CD14-positive monocyte (primary cell): ENCODE results near the gene B3GNT9. TPM values are rescaled to one million over a fixed set of nuclear protein-coding genes. Genes with fewer than 3 reads are reported as not detected.

Source experiments
- DNase-seq, 3 donors: peaks; one replicate each; pipeline ENCODE4 v3.0.0-alpha.2; 2011 to 2022
- H2AFZ ChIP-seq: 2 replicates; pipeline ENCODE4 v1.6.0; 2012; ENCODE audit warnings: mild to moderate bottlenecking, low read depth, low read length, inconsistent platforms; ENCODE audit not compliant: insufficient read depth, poor library complexity, severe bottlenecking
- H3K27ac ChIP-seq, 2 donors: 1 replicate in 1 of 2; 2 replicates in 1 of 2; pipeline ENCODE4 v1.5.1; 2012 to 2013; ENCODE audit warnings: low read length in 2 of 2, control low read depth in 1 of 2, inconsistent platforms in 1 of 2, low read depth in 1 of 2, mild to moderate bottlenecking in 1 of 2
- H3K27me3 ChIP-seq, 2 donors: one replicate each; pipeline versions ENCODE4 v1.6.0 to v1.6.1; 2011 to 2013; ENCODE audit warnings: low read length in 2 of 2; ENCODE audit not compliant: control insufficient read depth in 2 of 2, insufficient read depth in 2 of 2
- H3K36me3 ChIP-seq, 2 donors: replicated peaks in 1 of 2; 1 replicate in 1 of 2; 2 replicates in 1 of 2; pipeline versions ENCODE4 v1.5.1 to v1.6.1; 2012 to 2013; ENCODE audit warnings: low read length in 2 of 2, control low read depth in 1 of 2, inconsistent platforms in 1 of 2, mild to moderate bottlenecking in 1 of 2; ENCODE audit not compliant: insufficient read depth in 2 of 2, control insufficient read depth in 1 of 2
- H3K4me1 ChIP-seq, 2 donors: 1 replicate in 1 of 2; 2 replicates in 1 of 2; pipeline versions ENCODE4 v1.5.1 to v1.6.1; 2012 to 2013; ENCODE audit warnings: low read length in 2 of 2, control low read depth in 1 of 2, inconsistent platforms in 1 of 2, mild to moderate bottlenecking in 1 of 2, moderate library complexity in 1 of 2; ENCODE audit not compliant: insufficient read depth in 2 of 2, control insufficient read depth in 1 of 2
- H3K4me2 ChIP-seq: replicated peaks from 2 replicates; pipeline ENCODE3; 2012; ENCODE audit warnings: low read length, moderate library complexity, mild to moderate bottlenecking; ENCODE audit not compliant: poor library complexity, severe bottlenecking; ENCODE audit errors: extremely low read depth
- H3K4me3 ChIP-seq, 3 experiments: fragments of 200-600 bp in 1 of 3; sonication (generic) in 1 of 3; replicated peaks in 1 of 3; 1 replicate in 2 of 3; 2 replicates in 1 of 3; pipeline ENCODE4 v1.5.1; 2011 to 2013; ENCODE audit warnings: low read length in 3 of 3, mild to moderate bottlenecking in 3 of 3, control low read depth in 2 of 3, low read depth in 2 of 3, inconsistent platforms in 1 of 3, moderate library complexity in 1 of 3
- H3K79me2 ChIP-seq: 2 replicates; pipeline ENCODE4 v1.6.0; 2012; ENCODE audit warnings: mild to moderate bottlenecking, control low read depth, inconsistent platforms, low read length, moderate library complexity; ENCODE audit not compliant: insufficient read depth
- H3K9ac ChIP-seq: 2 replicates; pipeline ENCODE4 v1.6.0; 2017; ENCODE audit warnings: low read length, mild to moderate bottlenecking; ENCODE audit not compliant: insufficient read depth, poor library complexity, severe bottlenecking
- H3K9me3 ChIP-seq, 2 donors: replicated peaks in 1 of 2; 1 replicate in 1 of 2; 2 replicates in 1 of 2; pipeline versions ENCODE4 v1.5.1 to v1.6.1; 2012 to 2013; ENCODE audit warnings: low read length in 2 of 2, control low read depth in 1 of 2; ENCODE audit not compliant: control insufficient read depth in 1 of 2, insufficient read depth in 1 of 2
- H4K20me1 ChIP-seq: 2 replicates; pipeline ENCODE4 v1.6.0; 2012; ENCODE audit warnings: mild to moderate bottlenecking, low read length, control low read depth, moderate library complexity; ENCODE audit not compliant: insufficient read depth
- H3K27ac Mint-ChIP-seq, 7 donors: one replicate each; pipeline ENCODE4 v1.8.0; 2020; ENCODE audit warnings: mild to moderate bottlenecking in 7 of 7, mixed read lengths in 7 of 7, moderate library complexity in 6 of 7, inconsistent platforms in 2 of 7
- H3K27me3 Mint-ChIP-seq, 3 donors: one replicate each; pipeline ENCODE4 v1.8.0; 2021 to 2022; ENCODE audit warnings: low read depth in 3 of 3, mild to moderate bottlenecking in 3 of 3, mixed read lengths in 3 of 3, moderate library complexity in 3 of 3, inconsistent platforms in 1 of 3
- H3K36me3 Mint-ChIP-seq, 2 donors: one replicate each; pipeline ENCODE4 v1.8.0; 2020; ENCODE audit warnings: mixed read lengths in 2 of 2, inconsistent platforms in 1 of 2, mild to moderate bottlenecking in 1 of 2
- H3K4me1 Mint-ChIP-seq: one replicate; pipeline ENCODE4 v1.8.0; 2020; ENCODE audit warnings: mild to moderate bottlenecking, mixed read lengths
- H3K4me3 Mint-ChIP-seq, 2 donors: one replicate each; pipeline ENCODE4 v1.8.0; 2020; ENCODE audit warnings: mild to moderate bottlenecking in 2 of 2, mixed read lengths in 2 of 2, moderate library complexity in 1 of 2
- H3K9me3 Mint-ChIP-seq, 7 donors: one replicate each; pipeline ENCODE4 v1.8.0; 2020 to 2022; ENCODE audit warnings: mixed read lengths in 7 of 7, mild to moderate bottlenecking in 6 of 7, moderate library complexity in 6 of 7, inconsistent platforms in 2 of 7
- WGBS: methylation state at CpG from one replicate; pipeline ENCODE4 v1.1.5; 2013; ENCODE audit warnings: missing lambda C conversion rate; ENCODE audit not compliant: insufficient coverage; 5-methylcytosine and 5-hydroxymethylcytosine counted together
- intact Hi-C, 2 donors: fragments of 100-400 bp; cut with micrococcal nuclease; formaldehyde crosslinking; loops; one replicate each; pipeline versions ENCODE4 v1.15.0 to v1.15.1; 2023
- polyA plus RNA-seq, 3 donors: library from polyadenylated mRNA; depleted of rRNA in 1 of 3; unstranded in 2 of 3; stranded (reverse) in 1 of 3; fragments of 300-500 nt in 2 of 3; fragments of >200 nt in 1 of 3; fragmentation: Illumina TruSeq in 2 of 3; gene quantifications; 1 replicate in 2 of 3; 2 replicates in 1 of 3; pipeline ENCODE4 v1.2.3, GENCODE V29; 2012 to 2021
- TF ChIP-seq, protein P1 (sequence below): fragments of 200-600 bp; IDR thresholded peaks from one replicate; pipeline ENCODE4 v1.8.0; 2022; ENCODE audit warnings: antibody characterized with exemption, mild to moderate bottlenecking

B3GNT9 gene
- polyA plus RNA-seq, 3 donors: 0.10 to 0.67 (median 0.20) TPM

DNA sequence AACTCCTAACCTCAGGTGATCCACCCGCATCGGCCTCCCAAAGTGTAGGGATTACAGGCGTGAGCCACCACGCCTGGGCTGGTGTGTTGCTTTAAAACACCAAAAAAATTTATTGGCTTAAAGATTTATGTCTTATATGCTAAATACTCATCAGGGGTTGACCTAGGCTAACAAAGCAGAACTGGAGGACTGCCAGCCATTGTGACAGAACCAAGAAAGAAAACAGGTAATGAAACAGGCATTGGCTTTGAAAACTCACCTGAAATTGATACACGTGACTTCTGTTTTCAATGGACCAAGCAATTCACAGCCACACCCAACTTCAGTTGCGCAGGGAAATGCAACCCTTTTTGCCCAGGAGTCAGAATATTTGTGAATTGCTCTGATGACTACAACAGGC lies 46.0 kb downstream of the B3GNT9 start:
- Mint-ChIP-seq H3K36me3 (peaks cover 10 to 17% of the 10 kb centered on the region in 2 donors), H3K9me3 (peaks cover 0 to 3% (median 0%) of the 10 kb centered on the region in 7 donors), H3K27ac (peak overlapping the region; percentile 73 to 91 (median 85)), H3K27me3 (no peaks in the 10 kb centered on the region), H3K4me3 (peak overlapping the region in 1 of 2 donors; percentile 71), H3K4me1 (peaks cover 34% of the 10 kb centered on the region)
- 8% methylated on average over 2 of the region's 6 CpGs for WGBS
- Histone ChIP-seq H3K9me3 (no peaks in the 10 kb centered on the region), H2AFZ (peak overlapping the region; percentile 53), H3K4me3 (peak overlapping the region in 1 of 3 experiments; percentile 55), H3K27ac (peak overlapping the region; percentile 52 to 80), H3K9ac (peak overlapping the region; percentile 15), H4K20me1 (no peaks in the 10 kb centered on the region), H3K36me3 (peaks cover 11 to 26% of the 10 kb centered on the region in 2 donors), H3K27me3 (no peaks in the 10 kb centered on the region), H3K79me2 (peaks cover 1% of the 10 kb centered on the region), H3K4me2 (peak overlapping the region; percentile 51), H3K4me1 (peaks cover 27 to 28% of the 10 kb centered on the region in 2 donors)
- peak; percentile 9 to 30 (median 17) for DNase-seq
- TF ChIP-seq, protein P1, sequence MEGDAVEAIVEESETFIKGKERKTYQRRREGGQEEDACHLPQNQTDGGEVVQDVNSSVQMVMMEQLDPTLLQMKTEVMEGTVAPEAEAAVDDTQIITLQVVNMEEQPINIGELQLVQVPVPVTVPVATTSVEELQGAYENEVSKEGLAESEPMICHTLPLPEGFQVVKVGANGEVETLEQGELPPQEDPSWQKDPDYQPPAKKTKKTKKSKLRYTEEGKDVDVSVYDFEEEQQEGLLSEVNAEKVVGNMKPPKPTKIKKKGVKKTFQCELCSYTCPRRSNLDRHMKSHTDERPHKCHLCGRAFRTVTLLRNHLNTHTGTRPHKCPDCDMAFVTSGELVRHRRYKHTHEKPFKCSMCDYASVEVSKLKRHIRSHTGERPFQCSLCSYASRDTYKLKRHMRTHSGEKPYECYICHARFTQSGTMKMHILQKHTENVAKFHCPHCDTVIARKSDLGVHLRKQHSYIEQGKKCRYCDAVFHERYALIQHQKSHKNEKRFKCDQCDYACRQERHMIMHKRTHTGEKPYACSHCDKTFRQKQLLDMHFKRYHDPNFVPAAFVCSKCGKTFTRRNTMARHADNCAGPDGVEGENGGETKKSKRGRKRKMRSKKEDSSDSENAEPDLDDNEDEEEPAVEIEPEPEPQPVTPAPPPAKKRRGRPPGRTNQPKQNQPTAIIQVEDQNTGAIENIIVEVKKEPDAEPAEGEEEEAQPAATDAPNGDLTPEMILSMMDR: no peak
- intact Hi-C loops: loop anchor here in 1 of 2 donors (10.0 kb wide), 1 partner anchor 80 kb away; the partner anchor contains the start of gene CBFB

DNA sequence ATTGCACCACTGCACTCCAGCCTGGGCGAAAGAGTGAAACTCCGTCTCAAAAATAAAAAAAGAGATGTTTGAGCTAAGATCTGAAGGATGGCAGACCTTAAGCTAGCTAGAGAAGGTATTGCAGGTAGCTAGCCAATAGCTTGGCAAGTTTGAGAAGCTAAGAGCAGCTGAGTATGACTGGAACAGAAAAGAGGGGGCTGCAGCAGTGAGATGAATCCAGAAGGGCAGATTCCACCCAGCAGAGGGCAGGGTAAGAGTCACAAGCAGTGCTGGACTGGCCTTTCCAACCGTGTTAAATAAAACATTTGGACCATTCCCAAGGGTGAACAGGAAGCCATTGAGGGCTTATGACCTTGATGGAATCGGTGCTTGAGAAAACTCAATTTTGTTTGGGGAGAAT lies 46.7 kb downstream of the B3GNT9 start:
- Mint-ChIP-seq H3K27ac (peak overlapping the region in 5 of 7 donors; percentile 26 to 78 (median 58)), H3K36me3 (peaks cover 15 to 25% of the 10 kb centered on the region in 2 donors), H3K27me3 (no peaks in the 10 kb centered on the region), H3K4me3 (no peak overlapping the region), H3K9me3 (peaks cover 0 to 3% (median 0%) of the 10 kb centered on the region in 7 donors), H3K4me1 (peaks cover 30% of the 10 kb centered on the region)
- no peak for DNase-seq
- Histone ChIP-seq H3K4me1 (peaks cover 22 to 24% of the 10 kb centered on the region in 2 donors), H3K79me2 (no peaks in the 10 kb centered on the region), H2AFZ (no peak overlapping the region), H3K27me3 (no peaks in the 10 kb centered on the region), H3K36me3 (peaks cover 18 to 34% of the 10 kb centered on the region in 2 donors), H3K4me2 (no peak overlapping the region), H3K9me3 (no peaks in the 10 kb centered on the region), H3K27ac (peak overlapping the region in 1 of 2 donors; percentile 80), H3K4me3 (no peak overlapping the region), H3K9ac (no peak overlapping the region), H4K20me1 (no peaks in the 10 kb centered on the region)
- intact Hi-C loops: loop anchor here in 1 of 2 donors (10.0 kb wide), 1 partner anchor 79 kb away; the partner anchor contains the start of gene CBFB
- TF ChIP-seq, protein P1: peak; percentile 18
- WGBS: 60% methylated on average over 3 of the region's 4 CpGs
